ENCODE results near the gene NCS1. TPM values are rescaled to one million over a fixed set of nuclear protein-coding genes. Genes with fewer than 3 reads are reported as not detected.

NCS1 gene
- total and polyA plus RNA-seq, 12 donors: 4.0 to 87.6 (median 34.3) TPM

GRCh38 chr9:130200038-130200849 lies 28.0 kb downstream of the NCS1 start:
- Histone ChIP-seq H3K27ac (peak overlapping the region; percentile 14 to 84 (median 80)), H3K4me3 (no peak overlapping the region), H3K27me3 (no peaks in the 10 kb centered on the region), H3K36me3 (replicated peaks in 1 of 2) (no peaks in the 10 kb centered on the region), H3K9me3 (replicated peaks in 1 of 3) (no peaks in the 10 kb centered on the region), H3K4me1 (replicated peaks in 1 of 2) (peaks cover 49 to 65% of the 10 kb centered on the region in 2 donors)
- WGBS, 4 donors: 39 to 58% (median 51%) methylated on average over 11 to 17 of the region's 17 CpGs
- peak in 1 of 7 donors; percentile 53 for DNase-seq
- intact Hi-C loops (cut with DNase I): no loop called here
- TF ChIP-seq CTCF (IDR thresholded peaks at IDR 0.05) (no peak), POLR2A (IDR thresholded peaks at IDR 0.05) (no peak)

- Histone ChIP-seq H3K36me3 (replicated peaks in 1 of 2) (no peaks in the 10 kb centered on the region), H3K4me3 (no peak overlapping the region), H3K9me3 (replicated peaks in 1 of 3) (no peaks in the 10 kb centered on the region), H3K4me1 (replicated peaks in 1 of 2) (peaks cover 43 to 54% of the 10 kb centered on the region in 2 donors), H3K27me3 (no peaks in the 10 kb centered on the region), H3K27ac (peak overlapping the region in 4 of 5 donors; percentile 14 to 84 (median 82))
- DNase-seq: peak in 6 of 7 donors; percentile 74 to 89 (median 84)
- 66 to 85% (median 71%) methylated on average over 9 to 12 of the region's 12 CpGs for WGBS, 4 donors
- TF ChIP-seq CTCF (IDR thresholded peaks at IDR 0.05): no peak
- TF ChIP-seq POLR2A (IDR thresholded peaks at IDR 0.05): no peak
- intact Hi-C loops (cut with DNase I): no loop called here
Measured at GRCh38 chr9:130201399-130201873, 29.2 kb downstream of the NCS1 start.

- WGBS, 4 donors: 83 to 88% (median 86%) methylated on average over 7 to 8 of the region's 8 CpGs
- TF ChIP-seq CTCF (IDR thresholded peaks at IDR 0.05): no peak
- TF ChIP-seq POLR2A (IDR thresholded peaks at IDR 0.05): no peak
- no peak for DNase-seq
- no peaks in the 10 kb centered on the region for H3K36me3 ChIP-seq (replicated peaks in 1 of 2)
- H3K4me3 ChIP-seq: no peak overlapping the region
- H3K27ac ChIP-seq: peak overlapping the region in 3 of 5 donors; percentile 80 to 84 (median 84)
- intact Hi-C loops (cut with DNase I): no loop called here
- no peaks in the 10 kb centered on the region for H3K27me3 ChIP-seq
- peaks cover 38 to 48% of the 10 kb centered on the region in 2 donors for H3K4me1 ChIP-seq (replicated peaks in 1 of 2)
- no peaks in the 10 kb centered on the region for H3K9me3 ChIP-seq (replicated peaks in 1 of 3)
Measured at GRCh38 chr9:130201974-130202373, 29.8 kb downstream of the NCS1 start.

GRCh38 chr9:130204341-130204740 lies 32.1 kb downstream of the NCS1 start:
- Histone ChIP-seq H3K4me3 (no peak overlapping the region), H3K4me1 (replicated peaks in 1 of 2) (peaks cover 16 to 25% of the 10 kb centered on the region in 2 donors), H3K27ac (no peak overlapping the region), H3K36me3 (replicated peaks in 1 of 2) (no peaks in the 10 kb centered on the region), H3K27me3 (no peaks in the 10 kb centered on the region), H3K9me3 (replicated peaks in 1 of 3) (no peaks in the 10 kb centered on the region)
- DNase-seq: no peak
- TF ChIP-seq POLR2A (IDR thresholded peaks at IDR 0.05): no peak
- intact Hi-C loops (cut with DNase I): no loop called here
- 90 to 100% (median 94%) methylated on average over 4 to 5 of the region's 5 CpGs for WGBS, 4 donors
